GM23338 (cell line): ENCODE results near the gene GPC6.

Experiments
- CREB1 ChIP-seq: fragments of 250-450 bp; sonication (Bioruptor Pico); IDR thresholded peaks from 2 replicates; pipeline ENCODE4 v1.5.0; 2020; ENCODE audit warnings: low read depth, mild to moderate bottlenecking, moderate library complexity
- EZH2 ChIP-seq: fragments of 200-600 bp; sonication (generic); IDR thresholded peaks from one replicate; pipeline ENCODE4 v1.8.0; 2017; ENCODE audit warnings: antibody characterized with exemption, mild to moderate bottlenecking, low read depth; ENCODE audit not compliant: unreplicated experiment
- EZH2phosphoT487 ChIP-seq: fragments of 200-600 bp; sonication (generic); IDR thresholded peaks from one replicate; pipeline ENCODE4 v1.8.1; 2018; ENCODE audit warnings: antibody characterized with exemption; ENCODE audit not compliant: unreplicated experiment
- JUNB ChIP-seq: IDR thresholded peaks from one replicate; pipeline ENCODE4 v1.6.1; 2016; ENCODE audit warnings: antibody characterized with exemption; ENCODE audit not compliant: unreplicated experiment
- NANOG ChIP-seq: IDR thresholded peaks from 2 replicates; pipeline ENCODE4 v1.6.1; 2016; ENCODE audit warnings: antibody characterized with exemption, borderline replicate concordance
- POLR2AphosphoS5 ChIP-seq: IDR thresholded peaks from 2 replicates; pipeline ENCODE4 v1.6.1; 2016; ENCODE audit warnings: antibody characterized with exemption, low read depth
- ZNF331 ChIP-seq: fragments of 250-450 bp; sonication (Bioruptor Pico); IDR thresholded peaks from 2 replicates; pipeline ENCODE4 v1.5.0; 2020; ENCODE audit warnings: low read depth, mild to moderate bottlenecking, moderate library complexity
- TF ChIP-seq, protein P1 (sequence below), 2 experiments: fragments of 200-600 bp in 1 of 2; sonication (generic) in 1 of 2; conservative IDR thresholded peaks; 2 replicates each; pipeline versions ENCODE4 v1.5.1 to v1.6.1; 2016 to 2017; ENCODE audit warnings: antibody characterized with exemption in 2 of 2, low read depth in 2 of 2, mild to moderate bottlenecking in 2 of 2, moderate library complexity in 1 of 2
- TF ChIP-seq, protein P2 (sequence below): IDR thresholded peaks from one replicate; pipeline ENCODE4 v1.6.1; 2018; ENCODE audit warnings: antibody characterized with exemption; ENCODE audit not compliant: unreplicated experiment

DNA sequence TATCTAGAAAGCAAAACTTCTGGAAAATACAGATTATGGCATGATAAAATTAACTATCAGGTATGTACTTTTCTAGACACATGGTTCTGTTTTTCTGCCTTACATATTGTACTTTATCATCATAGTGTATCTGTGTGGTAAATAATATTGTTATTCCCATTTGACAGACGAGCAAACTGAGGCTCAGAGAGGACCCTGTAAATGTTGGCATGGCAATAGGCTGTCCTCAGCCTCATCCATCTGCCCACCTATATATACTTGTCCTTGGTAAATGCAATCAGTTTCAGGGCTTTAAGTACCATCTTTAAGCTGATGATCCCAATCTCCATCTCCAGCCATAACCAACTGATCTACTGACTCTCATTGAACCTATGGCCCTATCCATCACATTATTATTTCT, 1074.9 kb downstream of the GPC6 start:
- TF ChIP-seq EZH2: no peak
- TF ChIP-seq, protein P1, sequence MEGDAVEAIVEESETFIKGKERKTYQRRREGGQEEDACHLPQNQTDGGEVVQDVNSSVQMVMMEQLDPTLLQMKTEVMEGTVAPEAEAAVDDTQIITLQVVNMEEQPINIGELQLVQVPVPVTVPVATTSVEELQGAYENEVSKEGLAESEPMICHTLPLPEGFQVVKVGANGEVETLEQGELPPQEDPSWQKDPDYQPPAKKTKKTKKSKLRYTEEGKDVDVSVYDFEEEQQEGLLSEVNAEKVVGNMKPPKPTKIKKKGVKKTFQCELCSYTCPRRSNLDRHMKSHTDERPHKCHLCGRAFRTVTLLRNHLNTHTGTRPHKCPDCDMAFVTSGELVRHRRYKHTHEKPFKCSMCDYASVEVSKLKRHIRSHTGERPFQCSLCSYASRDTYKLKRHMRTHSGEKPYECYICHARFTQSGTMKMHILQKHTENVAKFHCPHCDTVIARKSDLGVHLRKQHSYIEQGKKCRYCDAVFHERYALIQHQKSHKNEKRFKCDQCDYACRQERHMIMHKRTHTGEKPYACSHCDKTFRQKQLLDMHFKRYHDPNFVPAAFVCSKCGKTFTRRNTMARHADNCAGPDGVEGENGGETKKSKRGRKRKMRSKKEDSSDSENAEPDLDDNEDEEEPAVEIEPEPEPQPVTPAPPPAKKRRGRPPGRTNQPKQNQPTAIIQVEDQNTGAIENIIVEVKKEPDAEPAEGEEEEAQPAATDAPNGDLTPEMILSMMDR (conservative IDR thresholded peaks at IDR 0.05; ENCODE audit: low read depth in 2 of 2): no peak
- TF ChIP-seq CREB1: no peak
- TF ChIP-seq JUNB: no peak
- TF ChIP-seq, protein P2, sequence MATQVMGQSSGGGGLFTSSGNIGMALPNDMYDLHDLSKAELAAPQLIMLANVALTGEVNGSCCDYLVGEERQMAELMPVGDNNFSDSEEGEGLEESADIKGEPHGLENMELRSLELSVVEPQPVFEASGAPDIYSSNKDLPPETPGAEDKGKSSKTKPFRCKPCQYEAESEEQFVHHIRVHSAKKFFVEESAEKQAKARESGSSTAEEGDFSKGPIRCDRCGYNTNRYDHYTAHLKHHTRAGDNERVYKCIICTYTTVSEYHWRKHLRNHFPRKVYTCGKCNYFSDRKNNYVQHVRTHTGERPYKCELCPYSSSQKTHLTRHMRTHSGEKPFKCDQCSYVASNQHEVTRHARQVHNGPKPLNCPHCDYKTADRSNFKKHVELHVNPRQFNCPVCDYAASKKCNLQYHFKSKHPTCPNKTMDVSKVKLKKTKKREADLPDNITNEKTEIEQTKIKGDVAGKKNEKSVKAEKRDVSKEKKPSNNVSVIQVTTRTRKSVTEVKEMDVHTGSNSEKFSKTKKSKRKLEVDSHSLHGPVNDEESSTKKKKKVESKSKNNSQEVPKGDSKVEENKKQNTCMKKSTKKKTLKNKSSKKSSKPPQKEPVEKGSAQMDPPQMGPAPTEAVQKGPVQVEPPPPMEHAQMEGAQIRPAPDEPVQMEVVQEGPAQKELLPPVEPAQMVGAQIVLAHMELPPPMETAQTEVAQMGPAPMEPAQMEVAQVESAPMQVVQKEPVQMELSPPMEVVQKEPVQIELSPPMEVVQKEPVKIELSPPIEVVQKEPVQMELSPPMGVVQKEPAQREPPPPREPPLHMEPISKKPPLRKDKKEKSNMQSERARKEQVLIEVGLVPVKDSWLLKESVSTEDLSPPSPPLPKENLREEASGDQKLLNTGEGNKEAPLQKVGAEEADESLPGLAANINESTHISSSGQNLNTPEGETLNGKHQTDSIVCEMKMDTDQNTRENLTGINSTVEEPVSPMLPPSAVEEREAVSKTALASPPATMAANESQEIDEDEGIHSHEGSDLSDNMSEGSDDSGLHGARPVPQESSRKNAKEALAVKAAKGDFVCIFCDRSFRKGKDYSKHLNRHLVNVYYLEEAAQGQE: no peak
- no peak for TF ChIP-seq POLR2AphosphoS5
- no peak for TF ChIP-seq NANOG
- TF ChIP-seq EZH2phosphoT487: no peak
- no peak for TF ChIP-seq ZNF331 (CRISPR knock-in tag)
